Tibial artery (tissue), 4 donors: ENCODE results near the gene ROR1.

ENCODE experiments used
- DNase-seq, 2 donors: peaks; one replicate each; pipeline ENCODE4 v3.0.0-alpha.2; 2019
- H3K27ac ChIP-seq, 2 donors: fragments of 200-600 bp; sonication (generic) in 1 of 2; 1 replicate in 1 of 2; 2 replicates in 1 of 2; pipeline ENCODE4 v1.5.1; 2018 to 2019; ENCODE audit warnings: mild to moderate bottlenecking in 1 of 2
- H3K27me3 ChIP-seq, 2 donors: fragments of 200-600 bp; sonication (generic) in 1 of 2; one replicate each; pipeline versions ENCODE4 v1.5.1 to v1.6.0; 2016 to 2019
- H3K36me3 ChIP-seq, 3 donors: fragments of 200-600 bp; sonication (generic) in 2 of 3; one replicate each; pipeline ENCODE4 v1.5.1; 2016 to 2019; ENCODE audit warnings: mild to moderate bottlenecking in 2 of 3
- H3K4me1 ChIP-seq, 4 donors: fragments of 200-600 bp; sonication (generic) in 2 of 4; 1 replicate in 3 of 4; 2 replicates in 1 of 4; pipeline ENCODE4 v1.5.1; 2016 to 2019
- H3K4me3 ChIP-seq, 2 donors: fragments of 200-600 bp; sonication (generic) in 1 of 2; 1 replicate in 1 of 2; 2 replicates in 1 of 2; pipeline ENCODE4 v1.5.1; 2018 to 2019; ENCODE audit warnings: mild to moderate bottlenecking in 2 of 2
- H3K9me3 ChIP-seq, 3 donors: fragments of 200-600 bp; sonication (generic) in 1 of 3; one replicate each; pipeline ENCODE4 v1.5.1; 2016 to 2019
- CTCF ChIP-seq, 2 experiments: fragments of 200-600 bp in 1 of 2; fragments of 450-650 bp in 1 of 2; IDR thresholded peaks; one replicate each; pipeline ENCODE4 v1.5.1; 2017 to 2019; ENCODE audit warnings: antibody characterized with exemption in 2 of 2, mild to moderate bottlenecking in 1 of 2, moderate library complexity in 1 of 2
- intact Hi-C: fragments of 100-400 bp; cut with DNase I; formaldehyde crosslinking; loops from one replicate; pipeline ENCODE4 v1.15.0; 2023; ENCODE audit warnings: low total_unique reads

The ROR1 gene

GRCh38 chr1:64010316-64010715 is 236.5 kb downstream of the ROR1 start:
- DNase-seq = no peak
- no peak overlapping the region for H3K4me3 ChIP-seq
- peaks cover 0 to 4% (median 0%) of the 10 kb centered on the region in 3 donors for H3K36me3 ChIP-seq
- no peak overlapping the region for H3K27ac ChIP-seq
- TF ChIP-seq CTCF (IDR thresholded peaks at IDR 0.05) = no peak
- intact Hi-C loops = no loop called here
- H3K4me1 ChIP-seq = peaks cover 0 to 35% (median 18%) of the 10 kb centered on the region in 4 donors
- no peaks in the 10 kb centered on the region for H3K9me3 ChIP-seq
- no peaks in the 10 kb centered on the region for H3K27me3 ChIP-seq

GRCh38 chr1:64013395-64013794 is 239.6 kb downstream of the ROR1 start:
- H3K36me3 ChIP-seq = peaks cover 0 to 4% (median 0%) of the 10 kb centered on the region in 3 donors
- peaks cover 0 to 19% (median 1%) of the 10 kb centered on the region in 4 donors for H3K4me1 ChIP-seq
- H3K9me3 ChIP-seq = no peaks in the 10 kb centered on the region
- no peak for TF ChIP-seq CTCF (IDR thresholded peaks at IDR 0.05)
- no peak for DNase-seq
- H3K27ac ChIP-seq = no peak overlapping the region
- intact Hi-C loops = no loop called here
- H3K4me3 ChIP-seq = no peak overlapping the region
- no peaks in the 10 kb centered on the region for H3K27me3 ChIP-seq

GRCh38 chr1:64019818-64020217 is 246.0 kb downstream of the ROR1 start:
- peaks cover 0 to 32% (median 5%) of the 10 kb centered on the region in 4 donors for H3K4me1 ChIP-seq
- H3K36me3 ChIP-seq = peaks cover 0 to 4% (median 0%) of the 10 kb centered on the region in 3 donors
- peak overlapping the region; percentile 41 to 42 for H3K4me3 ChIP-seq
- H3K27ac ChIP-seq = peak overlapping the region; percentile 60 to 73
- H3K27me3 ChIP-seq = no peaks in the 10 kb centered on the region
- no peak for TF ChIP-seq CTCF (IDR thresholded peaks at IDR 0.05)
- no peaks in the 10 kb centered on the region for H3K9me3 ChIP-seq
- DNase-seq = peak; percentile 33 to 67
- intact Hi-C loops = no loop called here

GRCh38 chr1:64021066-64021465 is 247.2 kb downstream of the ROR1 start:
- DNase-seq = no peak
- intact Hi-C loops = no loop called here
- Histone ChIP-seq H3K27me3 (no peaks in the 10 kb centered on the region), H3K27ac (peak overlapping the region in 1 of 2 donors; percentile 73), H3K4me1 (peaks cover 0 to 36% (median 5%) of the 10 kb centered on the region in 4 donors), H3K4me3 (no peak overlapping the region), H3K9me3 (no peaks in the 10 kb centered on the region), H3K36me3 (no peaks in the 10 kb centered on the region)
- no peak for TF ChIP-seq CTCF (IDR thresholded peaks at IDR 0.05)

GRCh38 chr1:64025051-64025450 is 251.2 kb downstream of the ROR1 start:
- intact Hi-C loops = no loop called here
- peaks cover 0 to 21% (median 5%) of the 10 kb centered on the region in 4 donors for H3K4me1 ChIP-seq
- no peak overlapping the region for H3K27ac ChIP-seq
- DNase-seq = no peak
- no peak for TF ChIP-seq CTCF (IDR thresholded peaks at IDR 0.05)
- H3K4me3 ChIP-seq = no peak overlapping the region
- no peaks in the 10 kb centered on the region for H3K9me3 ChIP-seq
- no peaks in the 10 kb centered on the region for H3K27me3 ChIP-seq
- no peaks in the 10 kb centered on the region for H3K36me3 ChIP-seq

- no peaks in the 10 kb centered on the region for H3K9me3 ChIP-seq
- TF ChIP-seq CTCF (IDR thresholded peaks at IDR 0.05) = no peak
- H3K36me3 ChIP-seq = no peaks in the 10 kb centered on the region
- no peak for DNase-seq
- H3K4me3 ChIP-seq = no peak overlapping the region
- H3K4me1 ChIP-seq = peaks cover 0 to 34% (median 13%) of the 10 kb centered on the region in 4 donors
- no peak overlapping the region for H3K27ac ChIP-seq
- no peaks in the 10 kb centered on the region for H3K27me3 ChIP-seq
- intact Hi-C loops = no loop called here
These were observed 255.2 kb downstream of the ROR1 start for GRCh38 chr1:64029037-64029436.
